HCT116 (cell line): ENCODE measurements around the gene PRKN. TPM values are rescaled to one million over a fixed set of nuclear protein-coding genes. Genes with fewer than 3 reads are reported as not detected.

Source experiments
- ATAC-seq: fragments of 200-7000 bp; cut with Tn5 transposase; 2 replicates; pipeline ENCODE4 v1.9.1; 2020; ENCODE audit warnings: mild to moderate bottlenecking, moderate library complexity
- BruUV-seq: library from RNA; stranded (reverse); fragments of 400-500 nt; replicated peaks from 2 replicates; lab custom pipeline; 2021; lab: Mats Ljungman, UMichigan
- CTCF ChIA-PET: fragments of 300-600 bp; sonication (Branson Sonifier 250); formaldehyde crosslinking; loops from one replicate; lab custom pipeline; 2021; ENCODE audit warnings: antibody characterized with exemption; lab: Charles Lee
- POLR2A ChIA-PET: fragments of 300-600, 350-600 bp; sonication (Branson Sonifier 250); formaldehyde crosslinking; loops from one replicate; lab custom pipeline; 2021; ENCODE audit warnings: antibody characterized with exemption; lab: Charles Lee
- RAD21 ChIA-PET, 2 experiments: fragments of 300-600 bp; sonication (Branson Sonifier 250); formaldehyde crosslinking; loops; one replicate each; lab custom pipeline; 2023; ENCODE audit warnings: low total read pairs in 2 of 2; ENCODE audit not compliant: uncharacterized antibody in 2 of 2, unreplicated experiment in 2 of 2, low non-redundant PET in 1 of 2; lab: Charles Lee
- DNase-seq: peaks from one replicate; pipeline ENCODE4 v3.0.0-alpha.2; 2010; ENCODE audit warnings: low read depth, low spot score
- H2AFZ ChIP-seq: fragments of 200-600 bp; shearing (Covaris generic), sonication (generic); 2 replicates; pipeline ENCODE4 v1.6.1; 2017; ENCODE audit warnings: low read depth, mixed run types, mixed read lengths, antibody characterized with exemption, low read length; ENCODE audit not compliant: poor library complexity, severe bottlenecking
- H3K27ac ChIP-seq: 2 replicates; pipeline ENCODE4 v1.5.1; 2012; ENCODE audit warnings: low read depth, low read length
- H3K27me3 ChIP-seq: fragments of 200-600 bp; sonication (generic); 2 replicates; pipeline ENCODE4 v1.6.1; 2016; ENCODE audit warnings: mixed run types, low read length, mixed read lengths; ENCODE audit not compliant: insufficient read depth
- H3K36me3 ChIP-seq, 2 experiments: fragments of 200-500 bp in 1 of 2; fragments of 200-600 bp in 1 of 2; sonication (Bioruptor generic) in 1 of 2; sonication (generic) in 1 of 2; 2 replicates each; pipeline versions ENCODE4 v1.5.1 to v1.6.1; 2014 to 2016; ENCODE audit warnings: low read length in 2 of 2, inconsistent platforms in 1 of 2, mixed read lengths in 1 of 2, mixed run types in 1 of 2; ENCODE audit not compliant: insufficient read depth in 2 of 2, control insufficient read depth in 1 of 2
- H3K4me1 ChIP-seq, 2 experiments: fragments of 200-600 bp in 1 of 2; sonication (generic) in 1 of 2; 2 replicates each; pipeline versions ENCODE4 v1.5.1 to v1.6.1; 2012 to 2017; ENCODE audit warnings: low read length in 2 of 2, inconsistent platforms in 1 of 2, mild to moderate bottlenecking in 1 of 2, mixed read lengths in 1 of 2, mixed run types in 1 of 2, moderate library complexity in 1 of 2; ENCODE audit not compliant: insufficient read depth in 2 of 2, control insufficient read depth in 1 of 2
- H3K4me2 ChIP-seq: fragments of 200-600 bp; sonication (generic); 2 replicates; pipeline ENCODE4 v1.6.1; 2017; ENCODE audit warnings: mixed run types, low read length, mixed read lengths
- H3K4me3 ChIP-seq, 2 experiments: fragments of 200-600 bp in 1 of 2; sonication (generic) in 1 of 2; replicated peaks in 1 of 2; 2 replicates each; pipeline ENCODE4 v1.5.1; 2011 to 2016; ENCODE audit warnings: low read length in 2 of 2, control low read depth in 1 of 2, low read depth in 1 of 2, mild to moderate bottlenecking in 1 of 2, mixed read lengths in 1 of 2, mixed run types in 1 of 2
- H3K79me2 ChIP-seq: fragments of 200-600 bp; sonication (generic); 2 replicates; pipeline ENCODE4 v1.6.1; 2017; ENCODE audit warnings: mild to moderate bottlenecking, mixed run types, low read length, moderate library complexity, mixed read lengths; ENCODE audit not compliant: insufficient read depth
- H3K9ac ChIP-seq: fragments of 200-600 bp; sonication (generic); 2 replicates; pipeline ENCODE4 v1.6.1; 2016; ENCODE audit warnings: low read length, mixed read lengths
- H3K9me2 ChIP-seq: fragments of 200-600 bp; sonication (generic), shearing (Covaris generic); 2 replicates; pipeline ENCODE4 v1.6.1; 2017; ENCODE audit warnings: mixed run types, mild to moderate bottlenecking, moderate library complexity; ENCODE audit not compliant: insufficient read depth
- H3K9me3 ChIP-seq, 2 experiments: fragments of 200-500 bp in 1 of 2; fragments of 200-600 bp in 1 of 2; sonication (Bioruptor generic) in 1 of 2; sonication (generic) in 1 of 2; 2 replicates each; pipeline ENCODE4 v1.6.1; 2014 to 2017; ENCODE audit warnings: low read length in 2 of 2, mixed read lengths in 2 of 2, inconsistent platforms in 1 of 2, low read depth in 1 of 2, mild to moderate bottlenecking in 1 of 2, mixed run types in 1 of 2, moderate library complexity in 1 of 2; ENCODE audit not compliant: control insufficient read depth in 1 of 2, insufficient read depth in 1 of 2
- H4K20me1 ChIP-seq: fragments of 200-600 bp; sonication (generic), shearing (Covaris generic); 2 replicates; pipeline ENCODE4 v1.6.1; 2017; ENCODE audit warnings: mixed run types, mild to moderate bottlenecking, moderate library complexity; ENCODE audit not compliant: insufficient read depth
- CTCF ChIP-seq, 3 experiments: fragments of 200-600 bp in 1 of 3; sonication (generic) in 1 of 3; IDR thresholded peaks in 2 of 3; conservative IDR thresholded peaks in 1 of 3; 2 replicates each; pipeline ENCODE4 v1.5.1; 2012 to 2017; ENCODE audit warnings: low read depth in 2 of 3, low read length in 2 of 3, antibody characterized with exemption in 1 of 3, borderline replicate concordance in 1 of 3, control low read depth in 1 of 3, mild to moderate bottlenecking in 1 of 3, mixed read lengths in 1 of 3, mixed run types in 1 of 3, moderate library complexity in 1 of 3; ENCODE audit not compliant: insufficient read depth in 1 of 3
- EGR1 ChIP-seq: IDR thresholded peaks from 2 replicates; pipeline ENCODE4 v1.6.1; 2012; ENCODE audit warnings: low read depth
- JUND ChIP-seq: IDR thresholded peaks from 2 replicates; pipeline ENCODE4 v1.6.1; 2012
- RAD21 ChIP-seq: IDR thresholded peaks from 2 replicates; pipeline ENCODE4 v1.6.1; 2012; ENCODE audit warnings: low read depth, mild to moderate bottlenecking
- REST ChIP-seq: IDR thresholded peaks from 2 replicates; pipeline ENCODE4 v1.6.1; 2012; ENCODE audit warnings: low read depth
- TCF7L2 ChIP-seq: IDR thresholded peaks from 2 replicates; pipeline ENCODE4 v1.7.0; 2011; ENCODE audit warnings: borderline replicate concordance, inconsistent platforms; ENCODE audit not compliant: insufficient read depth, insufficient read length; ENCODE audit errors: extremely low read depth
- YY1 ChIP-seq: IDR thresholded peaks from 2 replicates; pipeline ENCODE4 v1.6.1; 2011; ENCODE audit warnings: low read length, low read depth, moderate library complexity, mild to moderate bottlenecking; ENCODE audit not compliant: insufficient replicate concordance; ENCODE audit errors: extremely low read depth
- intact Hi-C: fragments of 100-400 bp; cut with micrococcal nuclease; formaldehyde crosslinking; loops from 2 replicates; pipeline ENCODE4 v1.10.0; 2022
- total RNA-seq: library from RNA; stranded (reverse); gene quantifications from one replicate; pipeline ENCODE4 v1.2.1, GENCODE V29; 2021; ENCODE audit not compliant: unreplicated experiment

The PRKN gene
- total RNA-seq, 1 experiment from 2014 or later: 2.6 TPM

- TF ChIP-seq CTCF (IDR thresholded peaks at IDR 0.05 in 2 of 3, conservative IDR thresholded peaks at IDR 0.05 in 1 of 3; ENCODE audit: borderline replicate concordance in 1 of 3, insufficient read depth in 1 of 3, low read depth in 2 of 3, low read length in 2 of 3): no peak
- TF ChIP-seq TCF7L2: no peak
- TF ChIP-seq EGR1: no peak
- no peak for TF ChIP-seq JUND
Observed at GRCh38 chr6:162200041-162200440, 527.5 kb downstream of the PRKN start (continued).

GRCh38 chr6:162198925-162199324, 528.6 kb downstream of the PRKN start:
- Histone ChIP-seq H3K9me2 (no peaks in the 10 kb centered on the region), H3K4me2 (no peak overlapping the region), H2AFZ (no peak overlapping the region), H3K9me3 (no peaks in the 10 kb centered on the region), H3K36me3 (no peaks in the 10 kb centered on the region), H3K27me3 (no peaks in the 10 kb centered on the region; the same call in 1 of the 2 replicates), H3K4me3 (no peak overlapping the region), H3K27ac (no peak overlapping the region), H3K9ac (no peak overlapping the region), H3K79me2 (no peaks in the 10 kb centered on the region), H4K20me1 (no peaks in the 10 kb centered on the region), H3K4me1 (no peaks in the 10 kb centered on the region)
- ChIA-PET CTCF (no interaction called here), POLR2A (no interaction called here), RAD21 (interaction anchor here in 1 of 2 experiments (0.6 kb wide), 1 partner anchor 396 kb away, joined by 3 read pairs; no protein-coding TSS in a partner anchor)
- DNase-seq (no peak), ATAC-seq (peak; percentile 63)
- BruUV-seq: no TSS peak
- intact Hi-C loops: loop anchor here (2.0 to 10.0 kb wide), 2 partner anchors 364 to 450 kb away; no protein-coding TSS in a partner anchor
- TF ChIP-seq RAD21: peak; percentile 50
- no peak for TF ChIP-seq YY1
- TF ChIP-seq REST: no peak
- TF ChIP-seq CTCF (IDR thresholded peaks at IDR 0.05 in 2 of 3, conservative IDR thresholded peaks at IDR 0.05 in 1 of 3; ENCODE audit: borderline replicate concordance in 1 of 3, insufficient read depth in 1 of 3, low read depth in 2 of 3, low read length in 2 of 3): peak; percentile 27 to 40 (median 38); a peak in 4 of 6 replicates
